ENCODE data around the gene ABCA5.

Gene ABCA5

GRCh38 chr17:69344939-69345338 lies 18.0 kb upstream of the ABCA5 start:
- H3K27ac ChIP-seq: no peak overlapping the region
- no peak overlapping the region for H3K4me3 ChIP-seq
- no peak for DNase-seq (ENCODE audit: low spot score)
- no peak for TF ChIP-seq CTCF (IDR thresholded peaks at IDR 0.05)

GRCh38 chr17:69342896-69343644 lies 16.1 kb upstream of the ABCA5 start:
- TF ChIP-seq CTCF (IDR thresholded peaks at IDR 0.05): no peak
- H3K27ac ChIP-seq: no peak overlapping the region
- H3K4me3 ChIP-seq: no peak overlapping the region
- no peak for DNase-seq (ENCODE audit: low spot score)

GRCh38 chr17:69339937-69340336 lies 13.0 kb upstream of the ABCA5 start:
- no peak overlapping the region for H3K27ac ChIP-seq
- TF ChIP-seq CTCF (IDR thresholded peaks at IDR 0.05): no peak
- no peak for DNase-seq (ENCODE audit: low spot score)
- no peak overlapping the region for H3K4me3 ChIP-seq

- H3K27ac ChIP-seq: no peak overlapping the region
- DNase-seq (ENCODE audit: low spot score): no peak
- no peak overlapping the region for H3K4me3 ChIP-seq
- TF ChIP-seq CTCF (IDR thresholded peaks at IDR 0.05): no peak
Observed at GRCh38 chr17:69336996-69337395, 10.1 kb upstream of the ABCA5 start.

- no peak for TF ChIP-seq CTCF (IDR thresholded peaks at IDR 0.05)
- Histone ChIP-seq H3K27ac (no peak overlapping the region), H3K4me3 (no peak overlapping the region)
- no peak for DNase-seq (ENCODE audit: low spot score)
Observed at GRCh38 chr17:69336580-69336979, 9.6 kb upstream of the ABCA5 start.

- no peak for TF ChIP-seq CTCF (IDR thresholded peaks at IDR 0.05)
- H3K4me3 ChIP-seq: no peak overlapping the region
- DNase-seq (ENCODE audit: low spot score): no peak
- no peak overlapping the region for H3K27ac ChIP-seq
Observed at GRCh38 chr17:69335058-69335457, 8.1 kb upstream of the ABCA5 start.

GRCh38 chr17:69333561-69333960 lies 6.6 kb upstream of the ABCA5 start:
- DNase-seq (ENCODE audit: low spot score): no peak
- Histone ChIP-seq H3K4me3 (no peak overlapping the region), H3K27ac (no peak overlapping the region)
- TF ChIP-seq CTCF (IDR thresholded peaks at IDR 0.05): no peak
